OCI-LY7 (cell line): ENCODE results near the gene ZNF576. TPM values are rescaled to one million over a fixed set of nuclear protein-coding genes. Genes with fewer than 3 reads are reported as not detected.

Source experiments
- BruUV-seq: library from RNA; stranded (reverse); fragments of 400-500 nt; replicated peaks from 2 replicates; lab custom pipeline; 2021; lab: Mats Ljungman, UMichigan
- CTCF ChIA-PET: fragments of 300-600 bp; sonication (Branson Sonifier 250); formaldehyde crosslinking; loops from one replicate; lab custom pipeline; 2022; ENCODE audit warnings: antibody characterized with exemption; ENCODE audit not compliant: unreplicated experiment; lab: Charles Lee
- POLR2A ChIA-PET: fragments of 300-600 bp; sonication (Branson Sonifier 250); formaldehyde crosslinking; loops from one replicate; lab custom pipeline; 2022; ENCODE audit warnings: antibody characterized with exemption; lab: Charles Lee
- DNase-seq: peaks from one replicate; pipeline ENCODE4 v3.0.0-alpha.2; 2015; ENCODE audit warnings: low spot score
- H2AFZ ChIP-seq: fragments of 200-600 bp; sonication (generic), shearing (Covaris generic); 2 replicates; pipeline ENCODE4 v1.6.1; 2014; ENCODE audit warnings: mild to moderate bottlenecking, antibody characterized with exemption, low read length, moderate library complexity
- H3K27ac ChIP-seq: fragments of 200-600 bp; sonication (generic); 2 replicates; pipeline ENCODE4 v1.5.1; 2014; ENCODE audit warnings: mixed run types, low read depth, mild to moderate bottlenecking, moderate library complexity, low read length, inconsistent platforms; ENCODE audit not compliant: poor library complexity, severe bottlenecking
- H3K36me3 ChIP-seq: fragments of 200-600 bp; sonication (generic); 2 replicates; pipeline ENCODE4 v1.6.1; 2014; ENCODE audit warnings: mild to moderate bottlenecking, antibody characterized with exemption, low read length, moderate library complexity, mixed read lengths; ENCODE audit not compliant: insufficient read depth
- H3K4me1 ChIP-seq: fragments of 200-600 bp; sonication (generic); 2 replicates; pipeline ENCODE4 v1.5.1; 2014; ENCODE audit warnings: mild to moderate bottlenecking, low read length; ENCODE audit not compliant: insufficient read depth, poor library complexity, severe bottlenecking
- H3K4me2 ChIP-seq: fragments of 200-600 bp; sonication (generic); 2 replicates; pipeline ENCODE4 v1.6.1; 2014; ENCODE audit warnings: mild to moderate bottlenecking, low read length
- H3K4me3 ChIP-seq: fragments of 200-600 bp; sonication (generic); 2 replicates; pipeline ENCODE4 v1.5.1; 2014; ENCODE audit warnings: mild to moderate bottlenecking, low read depth, low read length; ENCODE audit not compliant: poor library complexity, severe bottlenecking
- H3K79me2 ChIP-seq: fragments of 200-600 bp; sonication (generic); 2 replicates; pipeline ENCODE4 v1.6.1; 2016; ENCODE audit warnings: low read depth, mild to moderate bottlenecking, low read length, moderate library complexity, mixed read lengths; ENCODE audit not compliant: insufficient read depth
- H3K9me2 ChIP-seq: fragments of 200-600 bp; sonication (generic); 2 replicates; pipeline ENCODE4 v1.6.1; 2016; ENCODE audit warnings: mild to moderate bottlenecking, low read length, mixed read lengths; ENCODE audit not compliant: insufficient read depth
- H3K9me3 ChIP-seq: fragments of 200-600 bp; sonication (generic); 2 replicates; pipeline ENCODE4 v1.6.1; 2014; ENCODE audit warnings: mild to moderate bottlenecking, mixed run types, low read length, mixed read lengths
- H4K20me1 ChIP-seq: fragments of 200-600 bp; sonication (generic); 2 replicates; pipeline ENCODE4 v1.6.1; 2014; ENCODE audit warnings: mild to moderate bottlenecking, antibody characterized with exemption, low read length, moderate library complexity, mixed read lengths; ENCODE audit not compliant: insufficient read depth
- EZH2phosphoT487 ChIP-seq: fragments of 200-600 bp; sonication (generic); IDR thresholded peaks from 2 replicates; pipeline ENCODE4 v1.6.1; 2018; ENCODE audit warnings: low read depth, borderline replicate concordance, mild to moderate bottlenecking, mixed run types, antibody characterized with exemption, low read length, moderate library complexity, mixed read lengths
- intact Hi-C: fragments of 100-400 bp; cut with micrococcal nuclease; formaldehyde crosslinking; loops from one replicate; pipeline ENCODE4 v1.10.0; 2022; ENCODE audit not compliant: unreplicated experiment
- total RNA-seq, 2 experiments: library from RNA; depleted of rRNA in 1 of 2; stranded (reverse); fragments of >200 nt in 1 of 2; shearing (Covaris generic) in 1 of 2; gene quantifications; 2 replicates each; pipeline ENCODE4 v1.2.3, GENCODE V29; 2014 to 2022
- TF ChIP-seq, protein P1 (sequence below): fragments of 200-600 bp; sonication (generic); conservative IDR thresholded peaks from 2 replicates; pipeline ENCODE4 v1.5.1; 2014; ENCODE audit warnings: mild to moderate bottlenecking, antibody characterized with exemption, low read length, moderate library complexity, mixed read lengths

The ZNF576 gene
- total RNA-seq, 2 experiments from 2014 or later = 17.8 to 20.2 TPM

DNA sequence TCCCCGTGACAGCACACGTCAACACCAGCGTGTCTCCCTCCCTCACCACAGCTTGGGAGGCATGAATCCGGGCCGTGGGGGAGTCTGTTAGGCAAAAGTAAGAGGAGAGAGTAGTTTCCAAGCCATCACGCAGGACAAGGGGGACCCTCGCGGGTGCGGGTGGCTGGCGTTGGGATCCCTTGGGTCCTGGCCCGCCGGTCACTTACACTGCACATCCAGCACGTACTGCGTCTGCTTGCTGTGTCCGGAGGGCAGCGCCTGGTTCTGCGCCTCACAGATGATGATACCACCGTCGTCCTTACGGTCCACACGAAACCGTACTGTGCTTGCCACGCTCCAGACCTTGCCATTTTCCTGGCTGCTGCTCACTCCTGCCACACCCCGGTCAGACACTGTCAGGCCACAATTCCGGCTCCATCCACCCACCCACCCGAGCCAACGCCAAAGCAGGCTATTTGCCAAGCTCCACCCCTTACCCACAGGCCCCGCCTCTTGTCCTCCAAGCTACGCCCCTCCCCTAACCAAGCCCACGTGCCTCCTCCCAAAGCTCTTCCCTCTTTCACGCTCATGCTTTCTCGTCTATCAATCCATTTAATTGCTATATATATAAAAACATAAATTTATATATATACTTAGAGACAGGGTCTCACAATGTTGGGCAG is 29.7 kb downstream of the ZNF576 start:
- H3K27ac ChIP-seq = no peak overlapping the region
- intact Hi-C loops = no loop called here
- DNase-seq = no peak
- H4K20me1 ChIP-seq = no peaks in the 10 kb centered on the region
- peaks cover under 1% of the 10 kb centered on the region for H3K4me1 ChIP-seq
- no peaks in the 10 kb centered on the region for H3K9me2 ChIP-seq
- H3K36me3 ChIP-seq = no peaks in the 10 kb centered on the region
- H3K4me2 ChIP-seq = no peak overlapping the region
- no peaks in the 10 kb centered on the region for H3K9me3 ChIP-seq
- H3K4me3 ChIP-seq = no peak overlapping the region
- BruUV-seq = no TSS peak
- ChIA-PET CTCF (no interaction called here), POLR2A (no interaction called here)
- no peak overlapping the region for H2AFZ ChIP-seq
- TF ChIP-seq, protein P1, sequence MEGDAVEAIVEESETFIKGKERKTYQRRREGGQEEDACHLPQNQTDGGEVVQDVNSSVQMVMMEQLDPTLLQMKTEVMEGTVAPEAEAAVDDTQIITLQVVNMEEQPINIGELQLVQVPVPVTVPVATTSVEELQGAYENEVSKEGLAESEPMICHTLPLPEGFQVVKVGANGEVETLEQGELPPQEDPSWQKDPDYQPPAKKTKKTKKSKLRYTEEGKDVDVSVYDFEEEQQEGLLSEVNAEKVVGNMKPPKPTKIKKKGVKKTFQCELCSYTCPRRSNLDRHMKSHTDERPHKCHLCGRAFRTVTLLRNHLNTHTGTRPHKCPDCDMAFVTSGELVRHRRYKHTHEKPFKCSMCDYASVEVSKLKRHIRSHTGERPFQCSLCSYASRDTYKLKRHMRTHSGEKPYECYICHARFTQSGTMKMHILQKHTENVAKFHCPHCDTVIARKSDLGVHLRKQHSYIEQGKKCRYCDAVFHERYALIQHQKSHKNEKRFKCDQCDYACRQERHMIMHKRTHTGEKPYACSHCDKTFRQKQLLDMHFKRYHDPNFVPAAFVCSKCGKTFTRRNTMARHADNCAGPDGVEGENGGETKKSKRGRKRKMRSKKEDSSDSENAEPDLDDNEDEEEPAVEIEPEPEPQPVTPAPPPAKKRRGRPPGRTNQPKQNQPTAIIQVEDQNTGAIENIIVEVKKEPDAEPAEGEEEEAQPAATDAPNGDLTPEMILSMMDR = no peak
- no peak for TF ChIP-seq EZH2phosphoT487
- no peaks in the 10 kb centered on the region for H3K79me2 ChIP-seq

DNA sequence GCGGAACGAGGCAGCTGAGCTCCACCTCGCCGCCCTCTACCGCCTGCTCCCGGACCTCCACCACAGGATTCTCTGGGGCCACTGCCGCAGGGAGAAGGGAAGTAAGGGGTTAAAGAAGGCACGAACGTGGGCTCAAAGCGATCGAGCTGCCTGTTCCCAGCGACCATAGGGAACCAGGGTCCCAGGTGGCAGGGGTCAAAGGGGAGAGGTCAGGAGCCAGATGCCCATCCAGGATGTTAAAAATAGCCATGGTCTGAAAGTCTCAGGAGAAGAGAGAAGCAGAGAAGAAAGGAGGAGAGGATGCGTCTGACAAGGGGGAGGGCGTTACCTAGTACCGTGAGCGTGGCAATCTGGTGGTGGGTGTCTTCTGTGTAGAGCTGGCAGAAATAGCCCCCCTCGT is 30.4 kb downstream of the ZNF576 start:
- DNase-seq = no peak
- intact Hi-C loops = no loop called here
- no TSS peak for BruUV-seq
- TF ChIP-seq EZH2phosphoT487 = no peak
- TF ChIP-seq, protein P1 = no peak
- ChIA-PET POLR2A (no interaction called here), CTCF (no interaction called here)
- Histone ChIP-seq H3K27ac (no peak overlapping the region), H3K79me2 (no peaks in the 10 kb centered on the region), H4K20me1 (no peaks in the 10 kb centered on the region), H3K4me3 (no peak overlapping the region), H3K9me3 (no peaks in the 10 kb centered on the region), H3K4me2 (no peak overlapping the region), H3K9me2 (no peaks in the 10 kb centered on the region), H3K4me1 (no peaks in the 10 kb centered on the region), H2AFZ (no peak overlapping the region), H3K36me3 (no peaks in the 10 kb centered on the region)

DNA sequence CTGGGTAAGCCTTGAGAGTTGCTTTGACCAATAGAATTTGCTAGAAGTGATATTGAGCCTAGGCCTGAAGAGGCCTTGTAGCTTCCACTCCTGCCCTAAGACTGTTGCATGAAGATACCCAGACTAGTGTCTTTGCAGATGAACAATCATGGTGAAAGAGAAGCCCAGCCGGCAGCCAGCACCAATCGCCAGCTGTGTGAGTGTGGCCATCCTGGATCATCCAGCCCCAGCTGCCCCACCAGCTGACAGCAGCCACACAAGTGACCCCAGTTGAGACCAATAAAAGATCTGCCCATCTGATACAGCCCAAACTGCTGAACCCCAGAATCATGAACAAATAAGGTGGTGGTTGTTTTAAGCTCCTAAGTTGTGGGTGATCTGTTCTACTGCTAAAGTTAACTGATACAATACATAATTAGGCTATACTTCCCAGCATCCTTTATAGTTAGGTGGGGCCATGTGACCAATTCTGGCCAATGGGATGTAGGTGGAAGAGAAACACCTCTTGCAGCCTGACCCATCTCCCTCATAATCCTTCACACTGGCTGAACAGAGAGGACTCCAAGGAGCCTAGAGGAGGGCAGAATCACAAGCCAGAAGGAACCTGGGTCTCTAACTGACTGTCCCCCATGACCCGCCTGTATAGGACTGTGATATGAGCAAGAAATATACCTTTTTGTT is 32.4 kb downstream of the ZNF576 start:
- CTCF ChIA-PET = no interaction called here
- no peaks in the 10 kb centered on the region for H3K9me2 ChIP-seq
- H3K27ac ChIP-seq = no peak overlapping the region
- H3K79me2 ChIP-seq = no peaks in the 10 kb centered on the region
- POLR2A ChIA-PET = interaction anchor here (0.6 kb wide), 1 partner anchor 256 kb away, joined by 3 read pairs; no protein-coding TSS in a partner anchor
- no peaks in the 10 kb centered on the region for H3K4me1 ChIP-seq
- no peaks in the 10 kb centered on the region for H3K36me3 ChIP-seq
- no TSS peak for BruUV-seq
- no peaks in the 10 kb centered on the region for H3K9me3 ChIP-seq
- no peak overlapping the region for H3K4me3 ChIP-seq
- intact Hi-C loops = no loop called here
- DNase-seq = no peak
- no peaks in the 10 kb centered on the region for H4K20me1 ChIP-seq
- TF ChIP-seq, protein P1 = no peak
- no peak for TF ChIP-seq EZH2phosphoT487
- H2AFZ ChIP-seq = no peak overlapping the region
- no peak overlapping the region for H3K4me2 ChIP-seq
